NK-92 (cell line): ENCODE measurements around the gene TPO.
"Not testable (repeated sequence)": the region's sequence is repeated elsewhere in the genome, so short reads cannot be mapped to it uniquely, and the experiment has no call there.

Experiments
- DNase-seq: peaks from one replicate; lab custom pipeline; 2025; ENCODE audit not compliant: unreplicated experiment; lab: John Stamatoyannopoulos, UW

TPO gene

DNA sequence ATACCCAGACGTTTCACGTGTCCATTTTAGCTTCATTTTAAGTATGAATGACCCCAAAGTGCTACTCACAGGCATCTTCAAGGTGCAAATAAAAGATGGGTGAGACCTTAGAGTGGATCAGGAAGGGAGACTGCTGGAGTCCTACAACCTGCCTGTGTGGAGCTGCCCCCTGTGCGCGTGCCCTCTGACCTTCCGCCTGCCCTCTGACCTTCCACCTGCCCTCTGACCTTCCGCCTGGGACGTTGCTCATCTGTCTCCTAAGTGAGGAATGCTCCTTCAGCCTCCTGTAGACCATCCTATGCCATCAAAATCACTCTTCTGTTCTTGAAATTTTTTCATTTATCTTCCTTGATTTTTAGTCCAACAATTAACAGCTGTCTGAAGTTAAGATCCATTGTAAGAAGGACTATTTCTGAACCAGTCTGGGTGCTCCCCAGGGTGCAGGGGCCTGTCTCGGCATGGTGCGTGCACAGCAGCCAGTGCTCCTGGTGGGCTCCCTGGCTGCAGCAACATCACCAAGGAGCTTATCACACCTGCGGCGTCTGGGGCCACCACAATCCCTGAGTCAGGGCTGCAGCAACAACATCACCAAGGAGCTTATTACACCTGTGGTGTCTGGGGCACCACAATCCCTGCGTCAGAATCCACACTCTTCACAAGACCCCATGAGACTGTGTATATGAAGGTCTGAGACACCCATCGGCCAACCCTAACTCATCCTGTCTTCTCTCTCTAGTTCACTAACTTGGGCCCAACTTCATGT lies 86.0 kb downstream of the TPO start:
- no peak for DNase-seq

DNA sequence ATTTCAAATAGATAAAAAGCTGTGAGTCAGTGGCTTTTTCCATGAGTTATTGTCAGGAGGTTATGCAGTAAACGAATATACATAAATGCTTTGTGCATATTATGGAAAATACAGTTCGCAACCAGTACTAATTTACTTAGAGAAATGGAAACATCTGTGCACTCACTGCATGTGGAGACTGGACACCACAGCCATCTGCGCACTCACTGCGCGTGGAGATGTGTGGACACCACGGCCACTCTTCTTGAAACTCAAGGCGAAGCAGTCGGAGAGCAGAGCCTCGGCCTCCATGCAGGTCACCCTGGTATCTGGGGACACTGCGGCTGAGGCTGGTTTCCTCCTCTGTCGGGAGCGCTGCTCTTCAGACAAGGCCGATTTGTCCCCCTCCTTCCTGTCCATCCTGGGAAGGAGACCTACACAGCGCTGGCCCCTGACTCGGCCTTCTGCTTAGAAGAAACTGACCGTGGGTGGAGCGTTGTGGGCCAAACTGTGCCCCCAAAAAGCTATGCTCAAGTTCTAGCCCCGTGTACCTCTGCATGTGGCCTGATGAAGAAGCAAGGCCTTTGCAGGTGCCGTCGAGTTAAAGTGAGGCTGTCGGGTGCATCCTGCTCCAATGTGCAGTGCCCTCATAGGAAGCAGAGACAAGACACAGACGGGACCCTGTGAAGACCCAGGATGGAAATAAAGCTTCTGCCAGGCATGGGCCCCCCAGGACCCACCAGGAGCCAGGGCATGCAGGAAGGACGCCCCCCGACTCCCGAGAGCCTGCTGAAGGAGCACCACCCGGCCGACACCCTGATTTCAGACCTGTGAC lies 88.0 kb downstream of the TPO start:
- no peak for DNase-seq

DNA sequence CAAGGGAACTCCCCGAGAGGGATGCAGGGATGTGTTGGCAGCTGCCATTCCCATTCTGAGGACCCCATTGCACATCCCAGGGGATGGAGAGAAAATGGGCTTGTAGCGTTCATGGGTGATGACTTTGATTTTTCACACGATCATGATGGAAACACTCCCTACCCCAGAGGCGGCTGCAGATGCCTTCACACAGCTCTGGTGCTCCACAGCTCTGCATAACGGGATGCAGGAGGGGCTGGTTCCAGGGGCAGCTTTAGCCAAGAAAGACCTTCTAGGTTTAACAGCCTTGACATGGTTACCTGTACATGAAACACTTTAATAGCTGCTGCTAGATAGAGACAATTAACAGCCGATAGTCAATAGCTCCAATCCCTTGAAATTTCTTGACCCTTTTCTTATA lies 88.7 kb downstream of the TPO start:
- no peak for DNase-seq

DNA sequence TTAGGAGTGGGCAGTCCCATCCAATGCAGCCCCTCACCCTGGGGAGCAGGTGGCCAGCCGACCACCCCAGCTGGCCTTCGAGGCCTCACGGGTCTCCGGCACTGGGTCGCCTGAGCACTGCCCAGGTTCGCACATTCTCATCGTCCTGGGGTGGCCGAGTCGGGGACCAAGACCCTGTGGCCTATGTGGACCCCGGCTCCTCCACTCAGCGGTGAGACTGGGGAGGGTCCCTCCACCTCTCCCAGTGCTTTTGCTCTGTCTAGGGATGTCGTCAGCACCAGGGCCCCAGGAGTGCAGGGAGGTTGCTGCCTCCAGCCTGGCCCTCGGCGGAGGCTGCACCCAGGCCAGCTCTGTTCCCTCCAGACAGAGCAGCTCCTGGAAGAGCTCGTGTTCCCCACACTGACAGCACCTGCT lies 89.6 kb downstream of the TPO start:
- no peak for DNase-seq

DNA sequence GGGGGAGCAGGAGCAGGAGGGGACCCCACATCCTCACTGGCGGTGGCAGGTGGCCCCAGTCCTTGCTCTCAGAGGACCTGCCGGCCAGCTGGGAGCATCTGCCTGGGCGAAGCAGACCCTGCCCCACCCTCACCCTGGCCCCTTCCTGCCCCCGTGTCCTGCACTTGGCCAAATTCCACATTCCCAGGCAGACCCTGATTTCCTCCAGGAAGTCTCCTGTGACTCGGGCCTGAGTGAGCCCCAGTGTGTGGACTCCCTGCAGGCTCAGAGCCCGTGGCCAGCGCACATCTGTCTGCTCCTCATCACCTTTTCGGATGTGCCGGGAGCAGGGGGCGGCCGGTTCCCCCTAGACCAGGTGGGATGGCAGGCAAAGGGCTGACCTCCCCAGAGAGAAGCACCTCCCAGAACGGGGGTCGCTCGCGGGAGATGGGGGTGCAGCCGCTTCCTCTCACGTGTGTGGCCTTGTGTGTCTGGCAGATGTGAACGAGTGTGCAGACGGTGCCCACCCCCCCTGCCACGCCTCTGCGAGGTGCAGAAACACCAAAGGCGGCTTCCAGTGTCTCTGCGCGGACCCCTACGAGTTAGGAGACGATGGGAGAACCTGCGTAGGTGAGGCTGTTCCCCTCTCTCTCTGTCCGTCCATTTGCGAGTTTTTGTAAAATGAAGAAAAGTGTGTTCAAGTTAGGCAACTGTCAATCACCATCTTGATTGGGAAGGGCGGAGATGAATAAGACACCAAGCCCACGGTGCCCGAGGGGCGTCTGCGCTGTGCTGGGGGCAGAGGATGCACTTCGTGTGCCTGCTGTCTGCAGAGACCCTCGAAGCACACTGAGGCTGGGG lies 90.4 kb downstream of the TPO start:
- DNase-seq, result no peak

DNA sequence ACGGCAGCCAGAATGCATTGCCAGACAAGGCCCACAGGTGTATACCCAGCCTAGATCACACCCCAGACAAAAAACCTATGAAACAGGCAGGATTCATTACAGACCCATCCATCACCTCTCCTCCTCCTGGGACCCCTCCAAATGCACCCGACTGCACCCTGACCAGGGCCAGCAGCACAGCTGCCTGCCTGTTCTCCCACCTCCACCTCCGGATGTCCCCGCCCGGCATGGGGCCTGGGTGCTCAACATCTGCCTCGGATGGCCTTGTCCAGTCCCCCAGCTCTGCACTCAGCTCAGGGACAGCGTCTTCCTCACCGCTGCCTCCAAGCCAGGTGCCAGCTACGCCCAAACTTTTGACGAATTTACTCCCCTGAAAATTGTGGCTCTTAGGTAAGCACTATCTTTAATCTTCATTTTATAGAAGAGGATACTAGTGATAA lies 91.1 kb downstream of the TPO start:
- DNase-seq, result no peak

DNA sequence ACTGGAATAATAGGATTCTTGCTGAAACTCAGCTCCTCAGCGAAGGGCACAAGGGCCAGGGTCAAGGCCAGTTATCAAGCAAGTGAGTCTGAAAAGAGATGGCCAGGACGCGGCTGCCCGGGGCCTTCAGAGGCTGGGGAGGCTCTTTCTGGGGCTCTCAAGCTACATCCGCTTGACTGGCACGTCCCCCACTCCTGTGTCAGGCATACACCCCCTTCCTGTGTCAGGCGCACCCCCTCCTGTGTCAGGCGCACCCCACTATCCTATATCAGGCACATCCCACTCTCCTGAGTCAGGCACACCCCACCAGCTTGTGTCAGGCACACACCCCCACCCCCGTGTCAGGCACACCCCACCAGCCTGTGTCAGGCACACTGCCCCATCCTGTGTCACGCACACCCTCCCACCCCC lies 91.8 kb downstream of the TPO start:
- DNase-seq, result no peak

DNA sequence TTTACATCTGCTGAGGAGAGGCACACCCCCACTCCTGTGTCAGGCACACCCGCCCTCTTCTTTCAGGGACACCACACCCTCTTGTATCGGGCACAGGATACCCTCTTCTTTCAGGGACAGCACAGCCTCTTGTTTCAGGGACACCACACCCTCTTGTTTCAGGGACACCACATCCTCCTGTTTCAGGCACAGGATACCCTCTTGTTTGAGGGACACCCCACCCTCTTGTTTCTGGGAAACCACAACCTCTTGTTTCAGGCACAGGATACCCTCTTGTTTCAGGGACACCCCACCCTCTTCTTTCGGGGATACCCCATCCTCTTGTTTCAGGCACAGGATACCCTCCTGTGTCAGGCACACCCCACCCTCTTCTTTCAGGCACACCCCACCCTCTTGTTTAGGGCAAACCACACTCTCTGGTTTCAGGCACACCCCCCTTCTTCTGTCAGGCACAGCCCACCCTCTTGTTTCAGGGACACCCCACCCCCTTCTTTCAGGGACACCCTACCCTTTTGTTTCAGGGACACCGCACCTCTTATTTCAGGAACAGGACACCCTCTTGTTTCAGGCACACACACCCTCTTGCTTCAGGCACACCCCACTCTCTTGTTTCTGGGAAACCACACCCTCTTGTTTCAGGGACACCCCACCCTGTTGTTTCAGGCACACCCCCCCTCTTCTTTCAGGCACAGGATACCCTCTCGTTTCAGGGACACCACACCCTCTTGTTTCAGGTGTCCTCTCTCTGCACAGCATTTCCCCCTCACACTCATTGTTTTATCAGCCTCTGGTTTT lies 96.2 kb downstream of the TPO start:
- DNase-seq, result no peak

DNA sequence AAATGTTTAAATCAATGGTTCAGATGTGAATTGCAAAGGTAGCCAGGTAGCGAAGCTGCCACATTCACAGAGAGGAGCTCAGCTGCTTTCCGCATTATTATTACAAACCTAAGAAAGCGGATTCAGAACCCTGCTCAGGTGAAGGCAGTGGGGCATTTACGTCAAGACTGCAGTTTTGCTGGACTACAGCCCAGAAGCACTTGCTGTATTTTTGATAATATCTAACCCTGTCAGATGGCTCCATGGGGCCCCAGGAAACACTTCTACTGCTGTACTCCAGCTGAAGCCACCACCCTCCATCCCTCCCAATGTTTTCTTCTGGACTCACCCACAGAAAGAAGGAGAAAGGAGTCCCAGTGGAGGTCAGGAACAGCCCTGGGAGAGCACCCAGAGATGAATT lies 96.9 kb downstream of the TPO start:
- no peak for DNase-seq

DNA sequence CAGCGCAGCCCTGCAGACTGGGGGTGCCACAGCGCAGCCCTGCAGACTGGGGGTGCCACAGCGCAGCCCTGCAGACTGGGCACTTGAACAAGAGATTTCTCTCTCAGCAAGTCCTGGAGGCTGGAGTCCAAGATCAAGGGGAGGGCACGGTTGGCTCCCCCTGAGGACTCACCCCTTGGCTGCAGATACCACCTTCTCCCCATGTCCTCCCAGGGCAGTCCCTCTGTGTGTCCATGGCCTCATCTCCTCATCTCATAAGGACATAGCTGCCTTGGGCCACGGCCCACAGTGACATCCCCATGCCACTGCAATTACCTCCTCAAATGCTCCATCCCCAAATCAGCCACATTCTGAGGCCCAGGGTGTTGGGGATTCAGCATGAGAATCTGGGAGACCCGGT lies 98.2 kb downstream of the TPO start:
- no peak for DNase-seq

DNA sequence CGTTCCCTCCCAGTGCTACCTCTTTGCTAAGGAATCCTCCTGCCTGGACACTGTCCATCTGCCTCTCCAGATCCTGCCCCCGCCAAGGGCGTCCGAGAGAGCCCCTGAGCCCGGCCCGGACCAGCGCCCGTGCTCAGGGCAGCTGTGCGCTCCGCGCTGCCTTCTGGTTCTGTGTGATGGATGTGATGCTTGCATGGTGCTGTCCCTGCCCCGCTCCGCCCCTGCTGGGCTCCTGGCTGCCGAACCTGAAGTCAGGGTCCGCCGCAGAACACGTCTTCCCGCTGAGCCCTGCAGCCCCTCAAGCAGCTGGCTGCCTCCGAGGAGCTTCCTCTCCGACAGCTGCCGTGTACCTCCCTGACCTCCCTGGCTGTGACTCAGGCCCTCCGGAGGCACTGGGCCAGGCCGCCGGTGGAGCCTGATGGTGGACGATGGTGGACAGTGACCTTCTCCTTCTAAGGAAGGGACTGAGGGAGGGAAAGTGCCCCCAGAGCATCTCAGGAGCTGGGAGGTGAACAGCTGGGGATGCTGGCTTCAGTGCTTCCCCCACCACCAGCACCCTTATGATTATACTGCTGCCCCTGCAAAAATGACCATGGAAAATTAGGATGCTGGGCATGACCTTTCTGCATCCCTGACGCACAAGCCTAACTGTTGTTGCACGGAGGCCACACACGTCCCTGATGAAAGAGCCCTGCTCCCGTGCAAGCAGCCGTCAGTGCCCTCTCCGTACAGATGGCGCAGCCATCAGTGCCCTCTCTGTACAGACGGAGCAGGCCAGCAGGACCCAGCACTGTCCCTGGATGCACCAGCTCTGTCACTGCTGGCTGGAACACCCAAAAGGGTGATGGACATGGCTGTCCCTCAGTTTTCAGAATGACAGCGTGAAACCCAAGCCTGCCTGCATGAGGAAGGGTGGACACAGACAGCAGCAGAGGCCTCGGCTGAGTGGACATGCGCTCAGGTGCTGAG lies 99.3 kb downstream of the TPO start:
- DNase-seq, result no peak

DNA sequence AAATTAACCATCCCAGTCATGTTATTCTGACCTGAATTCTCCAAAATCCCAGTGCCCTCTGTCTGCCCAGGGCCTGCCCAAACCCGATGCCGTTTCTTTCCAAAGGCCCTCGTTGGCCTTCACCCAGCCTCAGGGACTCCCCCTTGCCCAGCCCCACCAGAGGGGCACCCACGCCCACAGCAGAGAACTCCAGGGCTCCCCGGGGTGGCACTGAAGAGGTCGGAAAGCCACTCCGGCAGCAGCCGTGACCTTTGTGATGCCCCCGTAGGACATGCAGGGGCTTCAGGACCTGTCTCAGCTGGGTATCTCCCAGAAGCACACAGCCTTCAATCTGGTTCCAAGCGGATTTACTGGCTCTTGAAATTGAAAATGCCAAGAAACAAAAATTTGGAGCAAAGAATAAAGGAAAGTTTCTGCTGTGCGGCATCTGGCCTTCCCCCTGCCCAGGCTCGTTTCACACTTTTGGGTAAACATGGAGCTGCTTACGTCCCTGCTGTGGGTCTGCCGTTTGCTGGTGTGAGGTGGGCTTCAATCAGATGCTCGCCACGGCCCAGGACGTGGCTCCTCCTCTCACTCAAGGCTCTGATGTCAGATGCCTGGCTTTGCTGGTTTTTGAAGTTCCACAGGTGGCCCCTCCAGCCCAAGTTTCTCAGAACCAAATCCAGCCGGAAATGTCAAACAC lies 101.3 kb downstream of the TPO start:
- DNase-seq, result no peak

DNA sequence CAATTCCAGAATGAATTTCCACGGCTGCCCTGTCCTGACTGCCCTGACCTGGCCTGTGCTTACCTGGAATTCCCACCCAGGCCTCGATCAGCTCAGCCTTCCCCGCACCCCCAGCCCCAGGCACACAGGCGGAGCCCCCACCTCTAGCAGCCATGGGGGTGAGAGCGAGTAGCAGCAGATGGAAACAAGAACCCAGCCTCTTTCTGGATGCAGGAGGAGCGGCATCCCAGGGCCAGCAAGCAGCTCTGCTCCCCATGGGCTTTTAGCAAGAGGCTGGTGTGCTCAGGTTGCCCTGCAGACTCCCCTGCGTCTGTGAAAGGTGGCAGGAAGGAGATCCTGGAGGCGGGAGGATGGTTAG lies 101.8 kb downstream of the TPO start:
- DNase-seq, result no peak

DNA sequence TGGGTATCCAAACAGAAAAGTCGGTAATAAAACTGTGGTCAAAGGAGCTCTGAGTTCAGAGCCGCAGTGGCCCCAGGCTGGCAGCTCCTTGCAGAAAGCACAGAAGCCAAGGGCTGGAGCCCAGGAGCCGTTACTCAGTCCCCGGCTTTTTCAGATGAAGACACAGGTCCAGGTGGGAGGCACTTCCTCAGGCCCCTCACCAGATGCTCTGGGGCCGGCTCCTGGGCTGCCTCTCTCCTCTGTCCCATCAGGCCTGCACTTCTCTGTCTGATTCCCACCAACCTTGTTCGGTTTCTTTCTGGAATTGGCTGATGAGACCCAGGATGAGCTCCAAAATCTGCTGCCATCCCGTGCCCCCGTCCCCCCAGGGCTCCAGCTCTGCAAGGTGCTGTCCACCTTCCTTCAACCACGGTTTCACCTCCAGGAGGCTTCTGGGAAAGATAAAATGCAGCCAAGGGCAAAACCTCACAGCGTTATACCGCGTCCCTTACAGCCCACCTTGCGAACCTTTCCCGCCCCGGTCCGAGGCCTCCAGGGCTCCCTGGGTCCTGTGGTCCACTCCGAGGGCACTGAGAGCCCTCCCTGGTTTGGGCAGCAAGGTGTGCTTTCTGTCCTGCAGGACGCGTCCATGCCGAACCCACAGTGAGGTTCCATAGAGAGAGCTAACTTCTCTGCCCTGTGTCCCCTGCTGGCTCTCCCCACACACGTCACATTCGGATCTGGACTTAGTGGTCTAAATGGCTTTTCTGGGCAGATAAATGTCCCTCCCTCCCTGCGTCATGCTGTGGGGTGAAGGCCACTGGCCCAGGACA lies 102.9 kb downstream of the TPO start:
- no peak for DNase-seq

DNA sequence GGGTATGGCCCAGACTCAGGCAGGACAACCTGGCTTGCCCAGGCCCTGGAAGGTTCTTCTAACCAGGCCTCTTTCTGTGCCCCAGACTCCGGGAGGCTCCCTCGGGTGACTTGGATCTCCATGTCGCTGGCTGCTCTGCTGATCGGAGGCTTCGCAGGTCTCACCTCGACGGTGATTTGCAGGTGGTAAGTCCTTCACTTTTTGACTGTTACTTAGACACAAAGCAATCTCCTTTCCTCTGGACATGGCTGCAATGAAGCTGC lies 103.5 kb downstream of the TPO start:
- DNase-seq, result no peak

DNA sequence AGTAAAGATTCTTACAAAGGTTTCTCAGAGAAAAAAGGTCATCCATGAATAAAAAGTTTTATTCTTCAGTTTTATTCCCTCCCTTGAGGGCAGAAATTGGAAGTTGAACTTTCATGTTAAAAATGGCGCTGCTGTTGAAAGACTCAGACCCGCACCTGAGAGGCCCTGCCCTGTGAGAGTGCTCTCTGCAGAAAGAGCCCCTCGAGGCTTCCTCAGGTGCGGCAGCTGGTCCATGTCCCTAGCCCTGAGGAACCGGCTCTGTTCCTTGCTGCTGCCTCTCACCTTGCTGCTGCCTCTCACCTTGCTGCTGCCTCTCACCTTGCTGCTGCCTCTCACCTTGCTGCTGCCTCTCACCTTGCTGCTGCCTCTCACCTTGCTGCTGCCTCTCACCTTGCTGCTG lies 104.0 kb downstream of the TPO start:
- DNase-seq, result not testable (repeated sequence)

DNA sequence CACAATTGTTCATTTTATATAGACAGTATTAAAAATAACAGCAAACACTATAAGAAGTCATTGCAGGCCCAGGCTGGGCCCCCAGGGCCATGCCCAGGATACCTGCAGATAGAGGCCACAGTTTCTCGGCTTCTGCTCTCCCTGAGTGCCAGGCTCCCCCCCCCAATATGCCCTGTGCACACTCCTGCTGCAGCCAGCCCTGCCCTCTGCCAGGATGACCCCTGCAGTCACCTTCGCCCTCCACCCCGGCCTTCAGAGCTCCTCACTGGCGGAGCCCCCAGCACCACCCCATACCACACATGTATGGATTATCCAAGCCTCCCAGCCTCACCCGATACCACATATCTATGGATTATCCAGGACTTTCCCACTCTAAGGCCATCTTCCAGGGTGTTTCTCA lies 104.5 kb downstream of the TPO start:
- no peak for DNase-seq

DNA sequence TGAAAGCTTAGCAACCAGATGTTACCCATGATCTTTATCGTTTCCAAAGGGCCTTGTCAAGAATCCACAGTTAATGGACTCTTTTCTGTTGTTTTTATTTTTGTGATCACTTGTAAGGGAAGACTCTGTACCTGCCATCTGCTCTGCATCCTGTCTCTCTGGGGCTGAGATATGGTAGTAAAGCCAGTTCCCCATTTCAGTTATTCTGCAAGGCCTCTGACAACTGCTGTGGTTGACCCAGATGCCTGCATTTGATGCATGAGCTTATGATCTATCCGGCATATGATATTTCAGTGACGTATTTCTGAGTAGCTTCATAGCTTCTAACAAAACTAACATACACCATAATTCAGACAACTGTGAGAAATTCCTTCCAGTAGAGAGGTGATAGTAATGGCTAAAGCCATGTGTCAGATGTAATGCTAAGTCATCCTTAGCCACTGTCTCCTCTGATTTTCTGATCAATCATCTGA lies 105.1 kb downstream of the TPO start:
- no peak for DNase-seq
